ENCODE results near the gene CDH23.

- TF ChIP-seq ZNF274 (IDR thresholded peaks at IDR 0.05; ENCODE audit: low read depth, low read length): no peak
- TF ChIP-seq SUZ12 (IDR thresholded peaks at IDR 0.05; ENCODE audit: extremely low read depth, insufficient read depth, insufficient read length): no peak
- no peak for TF ChIP-seq YY1 (IDR thresholded peaks at IDR 0.05; ENCODE audit: insufficient read depth, insufficient read length)
These were observed 23.7 kb upstream of the CDH23 start for GRCh38 chr10:71372882-71373495.

Measured in NT2/D1 (cell line).